PFSK-1 (cell line): ENCODE results near the gene ROM1.

Experiments used
- FOXP2 ChIP-seq: optimal IDR thresholded peaks from 2 replicates; pipeline ENCODE3; 2011; ENCODE audit warnings: borderline replicate concordance, control low read depth, inconsistent platforms; ENCODE audit not compliant: insufficient read depth; ENCODE audit errors: extremely low read length, extremely low read depth
- POLR2AphosphoS5 ChIP-seq: IDR thresholded peaks from 2 replicates; pipeline ENCODE4 v1.6.1; 2012; ENCODE audit warnings: low read depth, mild to moderate bottlenecking, control low read depth, low read length, moderate library complexity
- TAF1 ChIP-seq: IDR thresholded peaks from 2 replicates; pipeline ENCODE4 v1.6.1; 2012; ENCODE audit warnings: low read length, control low read depth, borderline replicate concordance; ENCODE audit not compliant: insufficient read depth

- TF ChIP-seq TAF1 (no peak), FOXP2 (no peak), POLR2AphosphoS5 (no peak)
Measured at GRCh38 chr11:62632492-62632891, 19.4 kb downstream of the ROM1 start.
